GM12872 (cell line): Measurements from ENCODE around the gene BBS4.

Source experiments
- CTCF ChIP-seq: IDR thresholded peaks from 3 replicates; pipeline ENCODE4 v1.5.1; 2011; ENCODE audit warnings: low read depth, mild to moderate bottlenecking, low read length, moderate library complexity; ENCODE audit not compliant: insufficient read depth

The BBS4 gene

GRCh38 chr15:72774696-72775383 lies 88.8 kb downstream of the BBS4 start:
- no peak for TF ChIP-seq CTCF

- TF ChIP-seq CTCF: no peak
These were observed 92.8 kb downstream of the BBS4 start for GRCh38 chr15:72778796-72779195.

GRCh38 chr15:72781631-72782030 lies 95.6 kb downstream of the BBS4 start:
- TF ChIP-seq CTCF: no peak

- TF ChIP-seq CTCF: no peak
These were observed 96.4 kb downstream of the BBS4 start for GRCh38 chr15:72782274-72783003.

GRCh38 chr15:72783004-72783639 lies 97.1 kb downstream of the BBS4 start:
- no peak for TF ChIP-seq CTCF

GRCh38 chr15:72783640-72784455 lies 97.8 kb downstream of the BBS4 start, which contains the start of gene ADPGK:
ADPGK (minus strand) TSS chr15:72783758; CDS start chr15:72783691, 67 bp downstream.
- peak; percentile 59; the same call in 2 of the 3 replicates for TF ChIP-seq CTCF

- no peak for TF ChIP-seq CTCF
These were observed 98.5 kb downstream of the BBS4 start for GRCh38 chr15:72784456-72784876.
